PC-3 (cell line): ENCODE data around the gene TIE1. TPM values are rescaled to one million over a fixed set of nuclear protein-coding genes. Genes with fewer than 3 reads are reported as not detected.

Source experiments
- ATAC-seq: fragments of 200-7000 bp; cut with Tn5 transposase; 2 replicates; pipeline ENCODE4 v1.9.1; 2020; ENCODE audit warnings: mild to moderate bottlenecking, moderate library complexity
- BruUV-seq: library from RNA; stranded (reverse); fragments of 400-500 nt; replicated peaks from 2 replicates; lab custom pipeline; 2021; lab: Mats Ljungman, UMichigan
- CTCF ChIA-PET: fragments of 300-600 bp; sonication (Branson Sonifier 250); formaldehyde crosslinking; loops from one replicate; lab custom pipeline; 2022; ENCODE audit warnings: antibody characterized with exemption; lab: Charles Lee
- POLR2A ChIA-PET: fragments of 300-600 bp; sonication (Branson Sonifier 250); formaldehyde crosslinking; loops from one replicate; lab custom pipeline; 2022; ENCODE audit warnings: antibody characterized with exemption; ENCODE audit not compliant: unreplicated experiment; lab: Charles Lee
- DNase-seq: peaks from one replicate; pipeline ENCODE4 v3.0.0-alpha.2; 2015
- H2AFZ ChIP-seq: fragments of 300-600 bp; sonication (generic); 2 replicates; pipeline ENCODE4 v1.6.0; 2016; ENCODE audit warnings: antibody characterized with exemption, low read length
- H3F3A ChIP-seq: fragments of 300-600 bp; sonication (generic); one replicate; pipeline ENCODE4 v1.6.0; 2017; ENCODE audit warnings: antibody characterized with exemption, low read length, control low read depth, mild to moderate bottlenecking; ENCODE audit not compliant: unreplicated experiment
- H3K27ac ChIP-seq: fragments of 300-600 bp; sonication (generic); 2 replicates; pipeline ENCODE4 v1.5.1; 2016; ENCODE audit warnings: mild to moderate bottlenecking, low read length
- H3K27me3 ChIP-seq: fragments of 300-600 bp; sonication (generic); 2 replicates; pipeline ENCODE4 v1.6.1; 2016; ENCODE audit warnings: low read length, mixed read lengths
- H3K36me3 ChIP-seq: fragments of 300-600 bp; sonication (generic); 2 replicates; pipeline ENCODE4 v1.6.1; 2016; ENCODE audit warnings: low read depth, mixed run types, low read length, mixed read lengths
- H3K4me1 ChIP-seq: fragments of 300-600 bp; sonication (generic); 2 replicates; pipeline ENCODE4 v1.5.1; 2016; ENCODE audit warnings: low read length; ENCODE audit not compliant: insufficient read depth
- H3K4me2 ChIP-seq: fragments of 300-600 bp; sonication (generic); 2 replicates; pipeline ENCODE4 v1.6.0; 2016; ENCODE audit warnings: low read length
- H3K4me3 ChIP-seq: fragments of 300-600 bp; sonication (generic); 2 replicates; pipeline ENCODE4 v1.5.1; 2016; ENCODE audit warnings: mild to moderate bottlenecking, low read length, mixed read lengths
- H3K79me2 ChIP-seq: fragments of 300-600 bp; sonication (generic); 2 replicates; pipeline ENCODE4 v1.6.1; 2017; ENCODE audit warnings: low read length, mixed read lengths
- H3K9ac ChIP-seq: fragments of 300-600 bp; sonication (generic); 2 replicates; pipeline ENCODE4 v1.6.0; 2016; ENCODE audit warnings: mild to moderate bottlenecking, low read length
- H3K9me2 ChIP-seq: fragments of 300-600 bp; sonication (generic); replicated peaks from 2 replicates; pipeline ENCODE4 v1.6.1; 2016; ENCODE audit warnings: mixed run types, low read length, mixed read lengths
- H3K9me3 ChIP-seq: fragments of 300-600 bp; sonication (generic); 2 replicates; pipeline ENCODE4 v1.6.1; 2016; ENCODE audit warnings: low read length, mixed read lengths
- H4K20me1 ChIP-seq: fragments of 300-600 bp; sonication (generic); 2 replicates; pipeline ENCODE4 v1.6.1; 2016; ENCODE audit warnings: low read length, mixed read lengths
- EZH2 ChIP-seq: fragments of 300-600 bp; sonication (generic); IDR thresholded peaks from one replicate; pipeline ENCODE4 v1.6.1; 2017; ENCODE audit warnings: antibody characterized with exemption, mild to moderate bottlenecking, low read length; ENCODE audit not compliant: unreplicated experiment
- EZH2phosphoT487 ChIP-seq: fragments of 300-600 bp; sonication (generic); IDR thresholded peaks from 2 replicates; pipeline ENCODE4 v1.6.1; 2018; ENCODE audit warnings: mild to moderate bottlenecking, antibody characterized with exemption, low read length, borderline replicate concordance
- intact Hi-C: fragments of 100-400 bp; cut with micrococcal nuclease; formaldehyde crosslinking; loops from 2 replicates; pipeline ENCODE4 v1.9.0; 2023
- total RNA-seq: library from RNA; depleted of rRNA; stranded (reverse); fragments of >200 nt; gene quantifications from 2 replicates; pipeline ENCODE4 v1.2.3, GENCODE V29; 2014
- TF ChIP-seq, protein P1 (sequence below): fragments of 300-600 bp; sonication (generic); conservative IDR thresholded peaks from 2 replicates; pipeline ENCODE4 v1.5.1; 2017; ENCODE audit warnings: antibody characterized with exemption, low read depth, mild to moderate bottlenecking, low read length

The TIE1 gene
- total RNA-seq, 1 experiment from 2014 or later, result 1.5 TPM

DNA sequence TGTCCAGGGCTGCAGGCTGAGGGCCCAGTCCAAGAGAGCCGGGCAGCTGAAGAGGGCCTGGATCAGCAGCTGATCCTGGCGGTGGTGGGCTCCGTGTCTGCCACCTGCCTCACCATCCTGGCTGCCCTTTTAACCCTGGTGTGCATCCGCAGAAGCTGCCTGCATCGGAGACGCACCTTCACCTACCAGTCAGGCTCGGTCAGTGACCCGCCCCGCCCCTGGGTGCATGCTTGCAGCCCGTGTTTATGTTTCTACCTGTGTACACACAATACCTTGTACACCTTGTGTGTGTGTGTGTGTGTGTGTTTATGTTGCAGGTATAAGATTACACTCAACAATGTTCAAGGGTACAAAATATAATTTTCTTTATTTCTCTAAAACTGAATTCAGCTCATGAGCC lies 13.0 kb downstream of the TIE1 start:
- Histone ChIP-seq H3K9me3 (no peaks in the 10 kb centered on the region), H3K9ac (no peak overlapping the region), H4K20me1 (no peaks in the 10 kb centered on the region), H3K36me3 (no peaks in the 10 kb centered on the region), H3K27ac (no peak overlapping the region), H3K79me2 (no peaks in the 10 kb centered on the region), H3K4me3 (no peak overlapping the region), H3K4me2 (no peak overlapping the region), H3F3A (no peaks in the 10 kb centered on the region), H3K4me1 (no peaks in the 10 kb centered on the region), H3K27me3 (no peaks in the 10 kb centered on the region), H2AFZ (no peak overlapping the region), H3K9me2 (no peaks in the 10 kb centered on the region)
- intact Hi-C loops, result no loop called here
- POLR2A ChIA-PET, result no interaction called here
- TF ChIP-seq, protein P1, sequence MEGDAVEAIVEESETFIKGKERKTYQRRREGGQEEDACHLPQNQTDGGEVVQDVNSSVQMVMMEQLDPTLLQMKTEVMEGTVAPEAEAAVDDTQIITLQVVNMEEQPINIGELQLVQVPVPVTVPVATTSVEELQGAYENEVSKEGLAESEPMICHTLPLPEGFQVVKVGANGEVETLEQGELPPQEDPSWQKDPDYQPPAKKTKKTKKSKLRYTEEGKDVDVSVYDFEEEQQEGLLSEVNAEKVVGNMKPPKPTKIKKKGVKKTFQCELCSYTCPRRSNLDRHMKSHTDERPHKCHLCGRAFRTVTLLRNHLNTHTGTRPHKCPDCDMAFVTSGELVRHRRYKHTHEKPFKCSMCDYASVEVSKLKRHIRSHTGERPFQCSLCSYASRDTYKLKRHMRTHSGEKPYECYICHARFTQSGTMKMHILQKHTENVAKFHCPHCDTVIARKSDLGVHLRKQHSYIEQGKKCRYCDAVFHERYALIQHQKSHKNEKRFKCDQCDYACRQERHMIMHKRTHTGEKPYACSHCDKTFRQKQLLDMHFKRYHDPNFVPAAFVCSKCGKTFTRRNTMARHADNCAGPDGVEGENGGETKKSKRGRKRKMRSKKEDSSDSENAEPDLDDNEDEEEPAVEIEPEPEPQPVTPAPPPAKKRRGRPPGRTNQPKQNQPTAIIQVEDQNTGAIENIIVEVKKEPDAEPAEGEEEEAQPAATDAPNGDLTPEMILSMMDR, result no peak
- TF ChIP-seq EZH2 (no peak), EZH2phosphoT487 (no peak)
- no peak for ATAC-seq
- no TSS peak for BruUV-seq
- DNase-seq, result no peak
- CTCF ChIA-PET, result no interaction called here

DNA sequence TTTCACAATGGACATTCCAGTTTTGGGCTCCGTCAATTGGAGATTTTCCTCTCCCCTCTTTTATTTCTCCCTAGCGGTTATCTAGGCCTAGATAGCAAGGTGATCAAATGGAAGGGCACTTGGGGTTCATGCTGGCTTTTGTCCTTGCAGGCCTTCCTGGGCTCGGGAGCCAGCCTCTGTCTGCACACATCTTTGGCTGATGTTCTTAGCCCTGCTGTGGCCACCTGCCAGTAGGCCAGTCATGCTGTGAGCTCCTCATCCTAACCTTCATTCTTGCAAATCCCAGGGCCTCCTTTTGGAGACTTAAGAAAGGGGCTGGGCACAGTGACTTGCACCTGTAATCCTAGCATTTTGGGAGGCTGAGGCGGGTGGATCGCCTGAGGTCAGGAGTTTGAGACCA lies 13.5 kb downstream of the TIE1 start:
- POLR2A ChIA-PET, result no interaction called here
- intact Hi-C loops, result no loop called here
- H3K4me2 ChIP-seq, result no peak overlapping the region

DNA sequence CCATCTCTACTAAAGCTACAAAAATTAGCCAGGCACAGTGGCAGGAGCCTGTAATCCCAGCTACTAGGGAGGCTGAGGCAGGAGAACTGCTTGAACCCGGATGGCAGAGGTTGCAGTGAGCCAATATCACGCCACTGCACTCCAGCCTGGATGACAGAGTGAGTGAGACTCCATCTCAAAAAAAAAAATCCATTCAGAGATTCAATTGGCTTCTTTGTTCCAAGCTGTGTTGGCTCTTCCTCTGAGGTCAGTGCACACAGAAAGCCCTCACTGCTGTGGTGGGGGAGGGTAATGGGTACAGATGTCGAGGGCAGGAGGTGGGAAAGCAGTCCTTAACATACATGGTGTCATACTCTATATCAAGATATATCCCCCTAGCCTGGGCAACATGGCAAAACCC lies 14.7 kb downstream of the TIE1 start:
- Histone ChIP-seq H3K4me1 (no peaks in the 10 kb centered on the region), H3K4me2 (no peak overlapping the region), H3K36me3 (no peaks in the 10 kb centered on the region), H3K9me2 (no peaks in the 10 kb centered on the region), H3K27ac (no peak overlapping the region), H3K9me3 (no peaks in the 10 kb centered on the region), H3K4me3 (no peak overlapping the region), H2AFZ (no peak overlapping the region), H3K79me2 (no peaks in the 10 kb centered on the region), H3K27me3 (no peaks in the 10 kb centered on the region), H3F3A (no peaks in the 10 kb centered on the region), H3K9ac (no peak overlapping the region), H4K20me1 (no peaks in the 10 kb centered on the region)
- ChIA-PET POLR2A (no interaction called here), CTCF (no interaction called here)
- no TSS peak for BruUV-seq
- intact Hi-C loops, result no loop called here
- TF ChIP-seq, protein P1, result no peak
- TF ChIP-seq EZH2phosphoT487 (no peak), EZH2 (no peak)
- DNase-seq, result no peak
- ATAC-seq, result no peak

More for the DNA sequence above, 13.5 kb downstream of the TIE1 start:
- DNase-seq, result no peak
- Histone ChIP-seq H3K79me2 (no peaks in the 10 kb centered on the region), H3K27me3 (no peaks in the 10 kb centered on the region), H3K4me3 (no peak overlapping the region), H3K36me3 (no peaks in the 10 kb centered on the region), H3K4me1 (no peaks in the 10 kb centered on the region), H3K9me3 (no peaks in the 10 kb centered on the region), H3F3A (no peaks in the 10 kb centered on the region), H4K20me1 (no peaks in the 10 kb centered on the region), H3K9ac (no peak overlapping the region), H2AFZ (no peak overlapping the region), H3K27ac (no peak overlapping the region), H3K9me2 (no peaks in the 10 kb centered on the region)
- no peak for ATAC-seq
- no TSS peak for BruUV-seq
- TF ChIP-seq, protein P1, result no peak
- TF ChIP-seq EZH2phosphoT487 (no peak), EZH2 (no peak)
- CTCF ChIA-PET, result no interaction called here
